Ovary (tissue), 3 donors: ENCODE data around the gene CADM2.

ENCODE experiments used
- CTCF ChIP-seq, 3 donors: fragments of 450-650 bp in 2 of 3; fragments of 200-600 bp in 1 of 3; IDR thresholded peaks; one replicate each; pipeline versions ENCODE4 v1.5.1 to v1.8.0; 2016 to 2022; ENCODE audit warnings: antibody characterized with exemption in 3 of 3, mild to moderate bottlenecking in 1 of 3
- EP300 ChIP-seq: sonication (generic); formaldehyde crosslinking; IDR thresholded peaks from one replicate; pipeline ENCODE4 v1.6.1; 2017; ENCODE audit warnings: antibody characterized with exemption
- POLR2A ChIP-seq: fragments of 450-650 bp; IDR thresholded peaks from one replicate; pipeline ENCODE4 v1.6.1; 2017; ENCODE audit warnings: antibody characterized with exemption, mild to moderate bottlenecking, moderate library complexity
- donor health status: DM: no; HTN: no; CAD: no.

GRCh38 chr3:85182975-85183752 lies 224.4 kb downstream of the CADM2 start:
- TF ChIP-seq CTCF (IDR thresholded peaks at IDR 0.05) (no peak), POLR2A (no peak), EP300 (no peak)
